H1 (cell line): ENCODE measurements around the gene TTBK2. TPM values are rescaled to one million over a fixed set of nuclear protein-coding genes. Genes with fewer than 3 reads are reported as not detected.

Experiments used
- CTCF ChIA-PET: fragments of 300-600 bp; sonication (Branson Sonifier 250); formaldehyde crosslinking; loops from one replicate; lab custom pipeline; 2021; ENCODE audit not compliant: partially characterized antibody; lab: Charles Lee
- POLR2A ChIA-PET: fragments of 300-600 bp; sonication (Branson Sonifier 250); formaldehyde crosslinking; loops from one replicate; lab custom pipeline; 2021; ENCODE audit warnings: inconsistent platforms; ENCODE audit not compliant: partially characterized antibody; lab: Charles Lee
- DNase-seq, 2 experiments: peaks; one replicate each; pipeline versions ENCODE4 v3.0.0 to v3.0.0-alpha.2; 2010 to 2022; ENCODE audit warnings: low spot score in 2 of 2, low read depth in 1 of 2, mixed read lengths in 1 of 2
- FAIRE-seq: peaks from 2 replicates; lab custom pipeline; 2011; peaks lifted over from hg19 to GRCh38; lab: Jason Lieb, UNC
- H2AFZ ChIP-seq: 2 replicates; pipeline ENCODE4 v1.8.1; 2012; ENCODE audit warnings: low read length, inconsistent platforms
- H2AK5ac ChIP-seq: 2 replicates; pipeline ENCODE4 v1.6.1; 2013; ENCODE audit warnings: low read depth, low read length
- H2BK120ac ChIP-seq: replicated peaks from 2 replicates; pipeline ENCODE3; 2013; ENCODE audit warnings: low read depth, low read length, inconsistent platforms
- H2BK12ac ChIP-seq: 2 replicates; pipeline ENCODE4 v1.6.1; 2013; ENCODE audit warnings: low read depth, low read length
- H2BK15ac ChIP-seq: 2 replicates; pipeline ENCODE4 v1.6.1; 2013; ENCODE audit warnings: low read length
- H2BK20ac ChIP-seq: 2 replicates; pipeline ENCODE4 v1.6.1; 2013; ENCODE audit warnings: low read length
- H2BK5ac ChIP-seq: 2 replicates; pipeline ENCODE4 v1.6.1; 2013; ENCODE audit warnings: low read depth, low read length
- H3K14ac ChIP-seq: 2 replicates; pipeline ENCODE4 v1.6.1; 2013; ENCODE audit warnings: inconsistent platforms; ENCODE audit not compliant: insufficient read length
- H3K18ac ChIP-seq: 2 replicates; pipeline ENCODE4 v1.6.1; 2013; ENCODE audit warnings: low read length; ENCODE audit errors: extremely low read depth
- H3K23ac ChIP-seq: 2 replicates; pipeline ENCODE4 v1.6.1; 2013; ENCODE audit warnings: inconsistent platforms; ENCODE audit not compliant: insufficient read length
- H3K23me2 ChIP-seq: 2 replicates; pipeline ENCODE4 v1.6.1; 2013; ENCODE audit warnings: low read depth, low read length
- H3K27ac ChIP-seq: 2 replicates; pipeline ENCODE4 v1.6.1; 2011; ENCODE audit warnings: low read depth, low read length, inconsistent platforms
- H3K27me3 ChIP-seq, 4 experiments: replicated peaks in 1 of 4; 1 replicate in 1 of 4; 2 replicates in 3 of 4; pipeline versions ENCODE4 v1.6.1 to v1.8.1; 2011 to 2013; ENCODE audit warnings: low read length in 3 of 4, mild to moderate bottlenecking in 3 of 4, inconsistent platforms in 2 of 4, mixed read lengths in 2 of 4, moderate library complexity in 1 of 4; ENCODE audit not compliant: control insufficient read depth in 3 of 4, insufficient read depth in 3 of 4; ENCODE audit errors: extremely low read depth in 1 of 4
- H3K36me3 ChIP-seq, 4 experiments: 2 replicates each; pipeline versions ENCODE4 v1.6.1 to v1.8.1; 2011 to 2013; ENCODE audit warnings: mild to moderate bottlenecking in 4 of 4, low read length in 3 of 4, moderate library complexity in 2 of 4, control low read depth in 1 of 4, inconsistent platforms in 1 of 4; ENCODE audit not compliant: insufficient read depth in 4 of 4, control insufficient read depth in 2 of 4
- H3K4ac ChIP-seq: replicated peaks from 2 replicates; pipeline ENCODE3; 2013; ENCODE audit warnings: low read length, low read depth, mixed read lengths, inconsistent platforms; ENCODE audit not compliant: insufficient read length
- H3K4me1 ChIP-seq, 4 experiments: replicated peaks in 1 of 4; 1 replicate in 1 of 4; 2 replicates in 3 of 4; pipeline versions ENCODE4 v1.6.1 to v1.8.1; 2011 to 2013; ENCODE audit warnings: low read length in 3 of 4, inconsistent platforms in 2 of 4, mixed read lengths in 1 of 4; ENCODE audit not compliant: insufficient read depth in 4 of 4, control insufficient read depth in 3 of 4
- H3K4me2 ChIP-seq, 2 experiments: 2 replicates each; pipeline versions ENCODE4 v1.6.1 to v1.8.1; 2011 to 2013; ENCODE audit warnings: low read depth in 2 of 2, low read length in 2 of 2, control low read depth in 1 of 2, inconsistent platforms in 1 of 2, mild to moderate bottlenecking in 1 of 2; ENCODE audit not compliant: insufficient read depth in 1 of 2
- H3K4me3 ChIP-seq, 4 experiments: fragments of 200-600, 300-600 bp in 1 of 4; sonication (generic), shearing (Covaris generic), sonication (Bioruptor Twin) in 1 of 4; 2 replicates each; pipeline versions ENCODE4 v1.5.1 to v1.8.1; 2011 to 2016; ENCODE audit warnings: low read length in 4 of 4, low read depth in 3 of 4, control low read depth in 2 of 4, inconsistent platforms in 2 of 4, mild to moderate bottlenecking in 2 of 4, mixed read lengths in 1 of 4, moderate library complexity in 1 of 4; ENCODE audit not compliant: insufficient read depth in 2 of 4; ENCODE audit errors: extremely low read depth in 1 of 4
- H3K56ac ChIP-seq: replicated peaks from 2 replicates; pipeline ENCODE3; 2013; ENCODE audit warnings: low read depth, mild to moderate bottlenecking, mixed read lengths, low read length, inconsistent platforms; ENCODE audit not compliant: insufficient read length
- H3K79me1 ChIP-seq: 2 replicates; pipeline ENCODE4 v1.6.1; 2013; ENCODE audit warnings: low read depth, low read length, control low read depth
- H3K79me2 ChIP-seq, 2 experiments: 2 replicates each; pipeline versions ENCODE4 v1.6.1 to v1.8.1; 2012 to 2013; ENCODE audit warnings: low read length in 2 of 2, mild to moderate bottlenecking in 2 of 2, inconsistent platforms in 1 of 2; ENCODE audit not compliant: insufficient read depth in 2 of 2, control insufficient read depth in 1 of 2
- H3K9ac ChIP-seq, 4 experiments: replicated peaks in 1 of 4; 1 replicate in 1 of 4; 2 replicates in 3 of 4; pipeline versions ENCODE4 v1.6.1 to v1.8.1; 2011 to 2013; ENCODE audit warnings: low read depth in 3 of 4, low read length in 3 of 4, control low read depth in 2 of 4, mild to moderate bottlenecking in 2 of 4, moderate library complexity in 2 of 4, inconsistent platforms in 1 of 4; ENCODE audit errors: extremely low read depth in 1 of 4
- H3K9me3 ChIP-seq, 2 experiments: 2 replicates each; pipeline versions ENCODE4 v1.6.1 to v1.8.1; 2012 to 2013; ENCODE audit warnings: mild to moderate bottlenecking in 2 of 2, moderate library complexity in 2 of 2, control low read depth in 1 of 2, inconsistent platforms in 1 of 2, low read depth in 1 of 2, low read length in 1 of 2, mixed read lengths in 1 of 2; ENCODE audit not compliant: insufficient read depth in 2 of 2
- H4K20me1 ChIP-seq, 2 experiments: replicated peaks in 1 of 2; 2 replicates each; pipeline versions ENCODE3 to v1.8.1; 2011 to 2013; ENCODE audit warnings: inconsistent platforms in 2 of 2, low read length in 2 of 2, mild to moderate bottlenecking in 1 of 2; ENCODE audit not compliant: insufficient read depth in 2 of 2, control insufficient read depth in 1 of 2
- H4K5ac ChIP-seq: 2 replicates; pipeline ENCODE4 v1.6.1; 2013; ENCODE audit warnings: low read length, low read depth, mixed read lengths, inconsistent platforms; ENCODE audit not compliant: insufficient read length
- H4K8ac ChIP-seq: 2 replicates; pipeline ENCODE4 v1.8.0; 2013; ENCODE audit warnings: mild to moderate bottlenecking, moderate library complexity, low read length, inconsistent platforms; ENCODE audit not compliant: insufficient read depth; ENCODE audit errors: extremely low read depth
- H4K91ac ChIP-seq: replicated peaks from 2 replicates; pipeline ENCODE3; 2013; ENCODE audit warnings: low read length, mixed read lengths, inconsistent platforms; ENCODE audit not compliant: insufficient read length
- ATF3 ChIP-seq: IDR thresholded peaks from 2 replicates; pipeline ENCODE4 v1.6.1; 2011; ENCODE audit warnings: low read depth, mild to moderate bottlenecking, low read length; ENCODE audit not compliant: insufficient read depth
- KDM4A ChIP-seq: IDR thresholded peaks from one replicate; pipeline ENCODE4 v1.7.1; 2012; ENCODE audit warnings: low read depth, mild to moderate bottlenecking, moderate library complexity, low read length, inconsistent platforms; ENCODE audit not compliant: severe bottlenecking
- SAP30 ChIP-seq: fragments of 300-600 bp; sonication (generic); IDR thresholded peaks from 2 replicates; pipeline ENCODE4 v1.7.1; 2012; ENCODE audit warnings: low read length, moderate library complexity, mild to moderate bottlenecking, inconsistent platforms; ENCODE audit not compliant: insufficient read depth, insufficient replicate concordance
- WGBS, 2 experiments: shearing (Covaris generic) in 1 of 2; methylation state at CpG; one replicate each; pipeline versions ENCODE4 v1.1.6 to v1.1.7; 2013 to 2015; ENCODE audit warnings: low lambda C conversion rate in 2 of 2, mixed read lengths in 2 of 2, inconsistent platforms in 1 of 2, low coverage in 1 of 2, missing lambda C conversion rate in 1 of 2; ENCODE audit not compliant: insufficient replicate concordance in 2 of 2, insufficient coverage in 1 of 2, insufficient read length in 1 of 2; ENCODE audit errors: extremely low coverage in 1 of 2, missing lambda C conversion rate in 1 of 2; 5-methylcytosine and 5-hydroxymethylcytosine counted together
- polyA plus RNA-seq, 7 experiments: library from polyadenylated mRNA; depleted of rRNA in 3 of 7; stranded (reverse) in 5 of 7; unstranded in 2 of 7; fragments of >200 nt in 5 of 7; fragments of 200-250 nt in 2 of 7; gene quantifications; 1 replicate in 5 of 7; 2 replicates in 1 of 7; 4 replicates in 1 of 7; pipeline versions ENCODE4 v1.2.1 to v1.2.3, GENCODE V29; 2011 to 2013; ENCODE audit warnings: missing spikeins in 2 of 7, mixed read lengths in 2 of 7
- total RNA-seq: library from RNA; stranded (reverse); fragmentation: NEBNext Ultra II Directional; extraction: Animal tissue kit (Norgen Biotek cat#: 25700); gene quantifications from 2 replicates; pipeline ENCODE4 v1.2.1, GENCODE V29; 2021

Gene TTBK2
- total and polyA plus RNA-seq, 2 of the 8 experiments (the other 6 are each of a cell fraction or from before 2014, with no cell fraction given) = 2.7 to 18.2 TPM

GRCh38 chr15:42921342-42921731, 759 bp upstream of the TTBK2 start:
- Histone ChIP-seq H2BK20ac (no peak overlapping the region), H4K91ac (no peak overlapping the region), H4K5ac (no peak overlapping the region), H3K18ac (no peak overlapping the region), H3K4ac (no peak overlapping the region), H3K36me3 (no peaks in the 10 kb centered on the region), H2AFZ (peak overlapping the region; percentile 96), H2BK15ac (no peak overlapping the region), H2BK12ac (no peak overlapping the region), H3K79me2 (peaks cover 0 to 33% of the 10 kb centered on the region in 2 experiments; a peak in 2 of 4 replicates), H2BK120ac (no peak overlapping the region), H4K8ac (no peak overlapping the region; the same call in 1 of the 2 replicates), H3K23ac (no peak overlapping the region), H3K4me2 (peak overlapping the region; percentile 81 to 95), H3K27me3 (peaks cover 0 to 5% (median 2%) of the 10 kb centered on the region in 4 experiments; a peak in 2 of 7 replicates), H3K23me2 (peaks cover 12% of the 10 kb centered on the region; the same call in 1 of the 2 replicates), H3K4me3 (peak overlapping the region; percentile 38 to 96 (median 92)), H2AK5ac (no peak overlapping the region), H4K20me1 (peaks cover 0 to 5% of the 10 kb centered on the region in 2 experiments), H3K27ac (no peak overlapping the region), H3K79me1 (no peaks in the 10 kb centered on the region), H3K9me3 (no peaks in the 10 kb centered on the region), H3K14ac (no peak overlapping the region), H2BK5ac (no peak overlapping the region), H3K4me1 (peaks cover 0 to 6% (median 0%) of the 10 kb centered on the region in 4 experiments; a peak in 2 of 7 replicates), H3K56ac (no peak overlapping the region), H3K9ac (peak overlapping the region in 1 of 4 experiments; percentile 8; a peak in 1 of 7 replicates)
- ChIA-PET POLR2A (no interaction called here), CTCF (interaction anchor here (4.2 kb wide), 1 partner anchor 120 kb away, joined by 24 read pairs; no protein-coding TSS in a partner anchor)
- no peak for DNase-seq
- TF ChIP-seq KDM4A (peak; percentile 32), SAP30 (peak; percentile 4), ATF3 (no peak)
- 9% methylated on average over 19 of the region's 19 CpGs; no CpG with 5 or more reads in 1 of the 2 experiments for WGBS, 2 experiments
- no peak for FAIRE-seq
